ENCODE results near the gene ZBED3.

Gene ZBED3

GRCh38 chr5:77066184-77066583, 20.9 kb downstream of the ZBED3 start:
- Histone ChIP-seq H3K27ac (ENCODE audit: insufficient read depth in 1 of 2, low read depth in 1 of 2, low read length in 2 of 2, poor library complexity in 1 of 2, severe bottlenecking in 2 of 2) (no peak overlapping the region), H3K4me1 (ENCODE audit: control extremely low read depth in 1 of 4, control insufficient read depth in 4 of 4, insufficient read depth in 4 of 4, low read length in 3 of 4) (peaks cover 0 to 22% (median 4%) of the 10 kb centered on the region in 4 experiments), H3K4me3 (ENCODE audit: control insufficient read depth in 1 of 7, extremely low read depth in 1 of 7, insufficient read depth in 4 of 7, low read depth in 2 of 7, low read length in 6 of 7) (no peak overlapping the region), H3K9me3 (ENCODE audit: control extremely low read depth in 1 of 5, control insufficient read depth in 4 of 5, insufficient read depth in 2 of 5, low read depth in 1 of 5, low read length in 4 of 5) (no peaks in the 10 kb centered on the region), H3K27me3 (replicated peaks in 2 of 5; ENCODE audit: control insufficient read depth in 4 of 5, insufficient read depth in 5 of 5, low read length in 4 of 5) (no peaks in the 10 kb centered on the region), H3K36me3 (ENCODE audit: control insufficient read depth in 4 of 4, insufficient read depth in 4 of 4, low read length in 3 of 4) (peaks cover 11 to 51% (median 40%) of the 10 kb centered on the region in 4 experiments)
- CTCF ChIA-PET: interaction anchor here (1.0 kb wide), 1 partner anchor 11 kb away, joined by 4 read pairs; no protein-coding TSS in a partner anchor
- no CpG with 5 or more reads among the region's 1 CpG for whole genome bisulfite sequencing (ENCODE audit: insufficient coverage)
- DNase-seq: no peak
- POLR2A ChIA-PET: no interaction called here

- peak in 2 of 3 donors; percentile 33 to 46 for DNase-seq
- H3K36me3 ChIP-seq (ENCODE audit: control insufficient read depth in 4 of 4, insufficient read depth in 4 of 4, low read length in 3 of 4): peaks cover 15 to 57% (median 48%) of the 10 kb centered on the region in 4 experiments
- H3K27me3 ChIP-seq (replicated peaks in 2 of 5; ENCODE audit: control insufficient read depth in 4 of 5, insufficient read depth in 5 of 5, low read length in 4 of 5): no peaks in the 10 kb centered on the region
- peaks cover 0 to 22% (median 4%) of the 10 kb centered on the region in 4 experiments for H3K4me1 ChIP-seq (ENCODE audit: control extremely low read depth in 1 of 4, control insufficient read depth in 4 of 4, insufficient read depth in 4 of 4, low read length in 3 of 4)
- H3K4me3 ChIP-seq (ENCODE audit: control insufficient read depth in 1 of 7, extremely low read depth in 1 of 7, insufficient read depth in 4 of 7, low read depth in 2 of 7, low read length in 6 of 7): no peak overlapping the region
- WGBS (ENCODE audit: insufficient coverage): no CpG with 5 or more reads among the region's 3 CpGs
- H3K27ac ChIP-seq (ENCODE audit: insufficient read depth in 1 of 2, low read depth in 1 of 2, low read length in 2 of 2, poor library complexity in 1 of 2, severe bottlenecking in 2 of 2): no peak overlapping the region
- H3K9me3 ChIP-seq (ENCODE audit: control extremely low read depth in 1 of 5, control insufficient read depth in 4 of 5, insufficient read depth in 2 of 5, low read depth in 1 of 5, low read length in 4 of 5): no peaks in the 10 kb centered on the region
- ChIA-PET CTCF (interaction anchor here (0.8 to 1.5 kb wide), 3 partner anchors 9 to 22 kb away, joined by 3 read pairs; partner anchors contain the start of gene ZBED3), POLR2A (interaction anchor here (0.6 kb wide), 1 partner anchor 114 kb away, joined by 3 read pairs; no protein-coding TSS in a partner anchor)
Measured at GRCh38 chr5:77065256-77065655, 21.8 kb downstream of the ZBED3 start.

GRCh38 chr5:77064040-77064439, 23.0 kb downstream of the ZBED3 start:
- no peak overlapping the region for H3K27ac ChIP-seq (ENCODE audit: insufficient read depth in 1 of 2, low read depth in 1 of 2, low read length in 2 of 2, poor library complexity in 1 of 2, severe bottlenecking in 2 of 2)
- ChIA-PET POLR2A (no interaction called here), CTCF (interaction anchor here (0.6 to 3.0 kb wide), 4 partner anchors 8 to 1263 kb away, joined by 3 to 12 read pairs (median 3); no protein-coding TSS in a partner anchor)
- no peaks in the 10 kb centered on the region for H3K9me3 ChIP-seq (ENCODE audit: control extremely low read depth in 1 of 5, control insufficient read depth in 4 of 5, insufficient read depth in 2 of 5, low read depth in 1 of 5, low read length in 4 of 5)
- no CpG with 5 or more reads among the region's 3 CpGs for WGBS (ENCODE audit: insufficient coverage)
- no peaks in the 10 kb centered on the region for H3K27me3 ChIP-seq (replicated peaks in 2 of 5; ENCODE audit: control insufficient read depth in 4 of 5, insufficient read depth in 5 of 5, low read length in 4 of 5)
- H3K4me1 ChIP-seq (ENCODE audit: control extremely low read depth in 1 of 4, control insufficient read depth in 4 of 4, insufficient read depth in 4 of 4, low read length in 3 of 4): peaks cover 0 to 22% (median 4%) of the 10 kb centered on the region in 4 experiments
- H3K4me3 ChIP-seq (ENCODE audit: control insufficient read depth in 1 of 7, extremely low read depth in 1 of 7, insufficient read depth in 4 of 7, low read depth in 2 of 7, low read length in 6 of 7): no peak overlapping the region
- peaks cover 23 to 64% (median 52%) of the 10 kb centered on the region in 4 experiments for H3K36me3 ChIP-seq (ENCODE audit: control insufficient read depth in 4 of 4, insufficient read depth in 4 of 4, low read length in 3 of 4)
- DNase-seq: no peak

- ChIA-PET CTCF (interaction anchor here (1.0 kb wide), 1 partner anchor 10 kb away, joined by 3 read pairs; no protein-coding TSS in a partner anchor), POLR2A (no interaction called here)
- no peaks in the 10 kb centered on the region for H3K9me3 ChIP-seq (ENCODE audit: control extremely low read depth in 1 of 5, control insufficient read depth in 4 of 5, insufficient read depth in 2 of 5, low read depth in 1 of 5, low read length in 4 of 5)
- H3K27me3 ChIP-seq (replicated peaks in 2 of 5; ENCODE audit: control insufficient read depth in 4 of 5, insufficient read depth in 5 of 5, low read length in 4 of 5): no peaks in the 10 kb centered on the region
- peaks cover 9 to 48% (median 21%) of the 10 kb centered on the region in 4 experiments for H3K36me3 ChIP-seq (ENCODE audit: control insufficient read depth in 4 of 4, insufficient read depth in 4 of 4, low read length in 3 of 4)
- H3K4me1 ChIP-seq (ENCODE audit: control extremely low read depth in 1 of 4, control insufficient read depth in 4 of 4, insufficient read depth in 4 of 4, low read length in 3 of 4): no peaks in the 10 kb centered on the region
- no peak for DNase-seq
- no peak overlapping the region for H3K4me3 ChIP-seq (ENCODE audit: control insufficient read depth in 1 of 7, extremely low read depth in 1 of 7, insufficient read depth in 4 of 7, low read depth in 2 of 7, low read length in 6 of 7)
- H3K27ac ChIP-seq (ENCODE audit: insufficient read depth in 1 of 2, low read depth in 1 of 2, low read length in 2 of 2, poor library complexity in 1 of 2, severe bottlenecking in 2 of 2): no peak overlapping the region
- WGBS (ENCODE audit: insufficient coverage): 100% methylated on average over 1 of the region's 1 CpG
Measured at GRCh38 chr5:77046416-77047073, 40.5 kb downstream of the ZBED3 start.

GRCh38 chr5:77035950-77036349, 51.1 kb downstream of the ZBED3 start:
- CTCF ChIA-PET: no interaction called here
- Histone ChIP-seq H3K36me3 (ENCODE audit: control insufficient read depth in 4 of 4, insufficient read depth in 4 of 4, low read length in 3 of 4) (peaks cover 5 to 58% (median 27%) of the 10 kb centered on the region in 4 experiments), H3K4me3 (ENCODE audit: control insufficient read depth in 1 of 7, extremely low read depth in 1 of 7, insufficient read depth in 4 of 7, low read depth in 2 of 7, low read length in 6 of 7) (no peak overlapping the region), H3K4me1 (ENCODE audit: control extremely low read depth in 1 of 4, control insufficient read depth in 4 of 4, insufficient read depth in 4 of 4, low read length in 3 of 4) (peaks cover 4 to 14% (median 7%) of the 10 kb centered on the region in 4 experiments), H3K27me3 (replicated peaks in 2 of 5; ENCODE audit: control insufficient read depth in 4 of 5, insufficient read depth in 5 of 5, low read length in 4 of 5) (no peaks in the 10 kb centered on the region), H3K27ac (ENCODE audit: insufficient read depth in 1 of 2, low read depth in 1 of 2, low read length in 2 of 2, poor library complexity in 1 of 2, severe bottlenecking in 2 of 2) (no peak overlapping the region), H3K9me3 (ENCODE audit: control extremely low read depth in 1 of 5, control insufficient read depth in 4 of 5, insufficient read depth in 2 of 5, low read depth in 1 of 5, low read length in 4 of 5) (no peaks in the 10 kb centered on the region)
- POLR2A ChIA-PET: no interaction called here
- 100% methylated on average over 1 of the region's 1 CpG for WGBS (ENCODE audit: insufficient coverage)
- DNase-seq: no peak

- no peak for DNase-seq
- POLR2A ChIA-PET: no interaction called here
Measured at GRCh38 chr5:77033338-77033737, 53.7 kb downstream of the ZBED3 start.

GRCh38 chr5:77032635-77033034, 54.5 kb downstream of the ZBED3 start:
- H3K27ac ChIP-seq (ENCODE audit: insufficient read depth in 1 of 2, low read depth in 1 of 2, low read length in 2 of 2, poor library complexity in 1 of 2, severe bottlenecking in 2 of 2): no peak overlapping the region
- no peak for DNase-seq
- H3K4me1 ChIP-seq (ENCODE audit: control extremely low read depth in 1 of 4, control insufficient read depth in 4 of 4, insufficient read depth in 4 of 4, low read length in 3 of 4): peaks cover 4 to 24% (median 8%) of the 10 kb centered on the region in 4 experiments
- no peaks in the 10 kb centered on the region for H3K27me3 ChIP-seq (replicated peaks in 2 of 5; ENCODE audit: control insufficient read depth in 4 of 5, insufficient read depth in 5 of 5, low read length in 4 of 5)
- WGBS (ENCODE audit: insufficient coverage): 100% methylated on average over 2 of the region's 4 CpGs
- peaks cover 0 to 17% (median 7%) of the 10 kb centered on the region in 5 experiments for H3K9me3 ChIP-seq (ENCODE audit: control extremely low read depth in 1 of 5, control insufficient read depth in 4 of 5, insufficient read depth in 2 of 5, low read depth in 1 of 5, low read length in 4 of 5)
- CTCF ChIA-PET: interaction anchor here (1.0 to 1.5 kb wide), 2 partner anchors 53 to 70 kb away, joined by 3 to 4 read pairs; no protein-coding TSS in a partner anchor
- POLR2A ChIA-PET: no interaction called here
- H3K4me3 ChIP-seq (ENCODE audit: control insufficient read depth in 1 of 7, extremely low read depth in 1 of 7, insufficient read depth in 4 of 7, low read depth in 2 of 7, low read length in 6 of 7): no peak overlapping the region
- peaks cover 0 to 31% (median 19%) of the 10 kb centered on the region in 4 experiments for H3K36me3 ChIP-seq (ENCODE audit: control insufficient read depth in 4 of 4, insufficient read depth in 4 of 4, low read length in 3 of 4)

More at GRCh38 chr5:77033338-77033737, 53.7 kb downstream of the ZBED3 start:
- peaks cover 0 to 36% (median 21%) of the 10 kb centered on the region in 4 experiments for H3K36me3 ChIP-seq (ENCODE audit: control insufficient read depth in 4 of 4, insufficient read depth in 4 of 4, low read length in 3 of 4)
- no peak overlapping the region for H3K4me3 ChIP-seq (ENCODE audit: control insufficient read depth in 1 of 7, extremely low read depth in 1 of 7, insufficient read depth in 4 of 7, low read depth in 2 of 7, low read length in 6 of 7)
- no peak overlapping the region for H3K27ac ChIP-seq (ENCODE audit: insufficient read depth in 1 of 2, low read depth in 1 of 2, low read length in 2 of 2, poor library complexity in 1 of 2, severe bottlenecking in 2 of 2)
- CTCF ChIA-PET: interaction anchor here (1.0 to 1.5 kb wide), 3 partner anchors 8 to 71 kb away, joined by 3 to 4 read pairs (median 3); no protein-coding TSS in a partner anchor
- H3K4me1 ChIP-seq (ENCODE audit: control extremely low read depth in 1 of 4, control insufficient read depth in 4 of 4, insufficient read depth in 4 of 4, low read length in 3 of 4): peaks cover 4 to 24% (median 8%) of the 10 kb centered on the region in 4 experiments
- WGBS (ENCODE audit: insufficient coverage): 100% methylated on average over 3 of the region's 5 CpGs
- H3K9me3 ChIP-seq (ENCODE audit: control extremely low read depth in 1 of 5, control insufficient read depth in 4 of 5, insufficient read depth in 2 of 5, low read depth in 1 of 5, low read length in 4 of 5): peaks cover 0 to 13% (median 4%) of the 10 kb centered on the region in 5 experiments
- H3K27me3 ChIP-seq (replicated peaks in 2 of 5; ENCODE audit: control insufficient read depth in 4 of 5, insufficient read depth in 5 of 5, low read length in 4 of 5): no peaks in the 10 kb centered on the region

Measured in common myeloid progenitor, CD34-positive (primary cell).